ENCODE data around the gene S100A7A.
"Not testable (repeated sequence)": the region's sequence is repeated elsewhere in the genome, so short reads cannot be mapped to it uniquely, and the experiment has no call there.

S100A7A gene

GRCh38 chr1:153459655-153460054, 43.3 kb downstream of the S100A7A start:
- no peak overlapping the region for H3K4me3 ChIP-seq (ENCODE audit: low read depth, low read length)
- ChIA-PET POLR2A (no interaction called here), CTCF (interaction anchor here (1.2 kb wide), 1 partner anchor 35 kb away, joined by 6 read pairs; no protein-coding TSS in a partner anchor)
- no peak for TF ChIP-seq CTCF (IDR thresholded peaks at IDR 0.05; ENCODE audit: insufficient read depth, low read length, missing control alignments)
- DNase-seq (ENCODE audit: low read depth, low spot score), result no peak

- ChIA-PET POLR2A (no interaction called here), CTCF (no interaction called here)
- no peak for DNase-seq (ENCODE audit: low read depth, low spot score)
- no peak for TF ChIP-seq CTCF (IDR thresholded peaks at IDR 0.05; ENCODE audit: insufficient read depth, low read length, missing control alignments)
- H3K4me3 ChIP-seq (ENCODE audit: low read depth, low read length), result no peak within 1 kb of the TSS
Measured at GRCh38 chr1:153460551-153460950, 44.2 kb downstream of the S100A7A start, which contains the start of gene S100A7. Gene S100A7 (minus strand): TSS chr1:153460651. CDS start chr1:153459013, 1,638 bp downstream.

GRCh38 chr1:153462741-153463140, 46.4 kb downstream of the S100A7A start:
- H3K4me3 ChIP-seq (ENCODE audit: low read depth, low read length); DNase-seq (ENCODE audit: low read depth, low spot score); CTCF ChIA-PET; POLR2A ChIA-PET: not testable (repeated sequence)

GRCh38 chr1:153465811-153466636, 49.7 kb downstream of the S100A7A start:
- no peak for DNase-seq (ENCODE audit: low read depth, low spot score)
- H3K4me3 ChIP-seq (ENCODE audit: low read depth, low read length), result no peak overlapping the region
- peak; percentile 76 for TF ChIP-seq CTCF (IDR thresholded peaks at IDR 0.05; ENCODE audit: insufficient read depth, low read length, missing control alignments)
- ChIA-PET POLR2A (no interaction called here), CTCF (interaction anchor here (0.7 to 3.2 kb wide), 25 partner anchors 9 to 522 kb away, joined by 3 to 56 read pairs (median 4); no protein-coding TSS in a partner anchor)

- no peak for DNase-seq (ENCODE audit: low read depth, low spot score)
- TF ChIP-seq CTCF (IDR thresholded peaks at IDR 0.05; ENCODE audit: insufficient read depth, low read length, missing control alignments), result no peak
- POLR2A ChIA-PET, result no interaction called here
- no peak overlapping the region for H3K4me3 ChIP-seq (ENCODE audit: low read depth, low read length)
- CTCF ChIA-PET, result interaction anchor here (1.0 to 3.2 kb wide), 12 partner anchors 10 to 113 kb away, joined by 3 to 56 read pairs (median 4); no protein-coding TSS in a partner anchor
Measured at GRCh38 chr1:153466908-153467307, 50.6 kb downstream of the S100A7A start.

GRCh38 chr1:153470707-153471106, 54.4 kb downstream of the S100A7A start:
- POLR2A ChIA-PET, result no interaction called here
- no peak overlapping the region for H3K4me3 ChIP-seq (ENCODE audit: low read depth, low read length)
- no peak for TF ChIP-seq CTCF (IDR thresholded peaks at IDR 0.05; ENCODE audit: insufficient read depth, low read length, missing control alignments)
- no peak for DNase-seq (ENCODE audit: low read depth, low spot score)
- CTCF ChIA-PET, result interaction anchor here (2.4 kb wide), 1 partner anchor 24 kb away, joined by 14 read pairs; no protein-coding TSS in a partner anchor

Data from AG04449 (cell line).